GM19467 (cell line): ENCODE results near the gene DENND2A.
"Not testable (repeated sequence)": the region's sequence is repeated elsewhere in the genome, so short reads cannot be mapped to it uniquely, and the experiment has no call there.

Experiments used
- ATAC-seq: cut with Tn5 transposase; IDR thresholded peaks from one replicate; pipeline ENCODE4 v1.9.1; 2021; ENCODE audit warnings: mild to moderate bottlenecking, moderate library complexity; ENCODE audit not compliant: unreplicated experiment

DENND2A gene

DNA sequence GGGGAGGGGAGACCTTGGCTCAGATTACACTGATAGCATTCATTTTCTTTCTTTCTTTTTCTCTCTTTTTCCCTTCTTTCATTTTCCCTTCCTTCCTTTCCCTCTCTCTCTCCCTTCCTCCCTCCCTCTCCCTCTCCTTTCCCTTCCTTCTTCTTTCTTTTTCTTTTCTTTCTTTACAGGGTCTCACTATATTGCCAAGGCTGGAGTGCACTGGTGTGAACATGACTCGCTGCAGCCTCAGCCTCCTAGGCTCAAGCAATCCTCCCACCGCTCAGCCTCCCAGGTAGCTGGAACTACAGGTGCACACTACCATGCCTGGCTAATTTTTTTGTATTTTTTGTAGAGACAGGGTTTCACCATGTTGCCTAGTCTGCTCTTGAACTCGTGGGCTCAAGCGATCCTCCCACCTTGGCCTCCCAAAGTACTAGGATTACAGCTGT lies 88.4 kb downstream of the DENND2A start:
- no peak for ATAC-seq

- no peak for ATAC-seq
Observed at GRCh38 chr7:140551355-140552239, 89.0 kb downstream of the DENND2A start.

DNA sequence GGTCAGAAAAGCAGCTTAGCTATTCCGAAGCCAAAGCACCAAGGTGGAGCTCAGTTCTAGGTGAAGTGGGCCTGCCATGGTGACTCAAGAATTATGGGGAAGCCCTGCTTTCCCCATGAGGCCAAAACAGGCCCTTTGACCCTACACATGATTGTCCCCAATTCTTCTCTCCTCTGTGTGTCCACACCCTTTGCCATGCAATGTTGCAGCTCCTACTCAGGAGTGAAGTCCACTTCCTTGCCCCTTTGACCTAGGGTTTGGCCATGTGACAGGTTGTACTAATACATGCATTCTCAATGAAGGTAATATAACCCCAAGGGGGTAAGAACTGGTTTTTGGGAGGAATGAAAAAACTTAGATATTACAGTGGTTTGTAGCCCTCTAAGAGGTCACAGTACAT lies 93.7 kb downstream of the DENND2A start:
- ATAC-seq = no peak

GRCh38 chr7:140544388-140544826 lies 96.2 kb downstream of the DENND2A start:
- ATAC-seq = no peak

GRCh38 chr7:140542228-140542603 lies 98.4 kb downstream of the DENND2A start:
- no peak for ATAC-seq

DNA sequence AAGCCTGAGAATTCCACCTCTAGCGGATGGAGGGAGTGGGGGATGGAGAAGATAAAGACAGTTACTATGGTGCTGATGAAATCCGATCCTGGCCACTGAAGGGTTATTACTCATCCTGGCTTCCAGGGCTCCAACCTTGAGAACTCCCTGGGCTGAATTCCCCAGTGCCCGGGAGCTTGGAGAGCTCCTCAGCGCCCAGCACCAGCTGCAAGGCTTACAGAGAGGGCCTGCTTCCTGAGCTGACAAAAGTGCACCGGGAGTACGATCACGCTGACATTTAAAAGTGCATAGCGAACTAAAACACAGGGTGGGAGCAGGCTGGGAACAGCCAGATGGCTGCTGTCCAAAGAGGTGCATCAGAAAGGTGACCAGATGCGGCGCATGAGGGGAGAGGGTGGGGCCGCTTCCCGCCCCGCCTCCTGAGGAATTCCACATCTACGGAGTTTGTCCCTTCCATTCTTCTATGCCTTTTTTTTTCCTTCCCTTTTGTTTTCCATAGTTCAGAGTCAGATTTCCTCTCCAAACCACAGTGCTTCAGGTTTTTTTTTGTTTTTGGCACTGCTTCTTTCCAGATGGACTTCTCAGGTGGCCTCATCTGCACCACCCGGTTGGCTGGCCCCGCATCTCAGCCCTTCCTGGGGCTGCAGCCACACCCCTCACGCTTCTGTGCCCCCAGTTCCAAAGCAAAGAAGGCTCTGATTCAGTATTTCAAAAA lies 98.9 kb downstream of the DENND2A start:
- no peak for ATAC-seq

GRCh38 chr7:140541176-140541512 lies 99.5 kb downstream of the DENND2A start:
- no peak for ATAC-seq

DNA sequence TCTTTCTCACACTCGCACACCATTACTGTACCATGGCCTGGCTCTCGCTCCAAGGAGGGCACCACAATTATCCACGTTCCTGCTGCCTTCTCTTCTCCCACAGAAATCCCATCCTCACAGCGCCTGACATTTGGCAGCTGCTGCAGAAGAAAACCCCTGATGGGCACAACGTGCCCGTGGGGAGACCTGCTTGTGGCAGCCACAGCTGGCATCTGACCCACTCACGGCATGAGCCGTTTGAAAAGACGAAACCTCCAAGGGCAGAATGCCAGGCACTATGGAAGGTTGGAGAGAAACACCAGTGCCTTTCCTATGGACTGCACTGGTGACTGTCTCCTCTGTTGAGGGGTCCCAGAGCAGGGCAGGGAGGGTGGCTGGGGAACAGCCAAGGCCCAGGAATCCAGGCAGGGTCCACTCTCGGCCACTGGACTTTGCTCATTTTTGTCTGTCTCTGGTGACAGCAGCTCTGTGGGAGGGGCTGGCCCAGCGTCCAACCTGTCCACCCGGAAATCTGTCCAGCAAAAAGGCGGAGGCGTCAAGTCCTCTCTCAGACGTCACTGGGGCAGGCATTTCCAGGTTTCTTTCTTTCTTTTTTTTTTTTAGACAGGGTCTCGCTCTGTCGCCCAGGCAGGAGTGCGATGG lies 100.4 kb downstream of the DENND2A start:
- ATAC-seq = no peak

GRCh38 chr7:140539461-140539860 lies 101.2 kb downstream of the DENND2A start:
- ATAC-seq = no peak

- ATAC-seq = no peak
Observed at GRCh38 chr7:140537750-140538482, 102.7 kb downstream of the DENND2A start.

- ATAC-seq = no peak
Observed at GRCh38 chr7:140534743-140535142, 105.9 kb downstream of the DENND2A start.

DNA sequence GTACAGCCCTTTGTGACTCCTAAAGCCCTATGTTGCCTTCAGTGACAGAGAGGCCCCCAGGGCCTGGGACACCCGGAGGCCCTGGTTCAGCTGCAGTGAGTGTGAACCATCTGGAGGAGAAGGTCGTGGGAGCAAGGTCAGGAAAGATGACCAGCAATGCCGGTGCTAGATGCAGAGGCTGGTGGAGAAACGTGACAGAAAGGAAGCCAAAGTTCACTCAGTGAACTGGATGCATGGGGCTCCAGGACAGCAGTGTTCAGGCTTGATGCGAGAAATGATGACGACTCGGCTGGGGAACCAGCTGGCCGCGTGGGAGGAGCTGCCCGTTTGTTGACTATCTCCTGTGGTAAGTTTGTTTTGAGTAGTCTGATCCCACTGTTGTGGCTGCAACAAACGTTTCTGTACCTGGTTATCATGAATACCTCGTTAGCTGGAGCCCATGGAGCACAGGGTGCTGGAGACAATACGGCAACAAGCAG lies 107.2 kb downstream of the DENND2A start:
- no peak for ATAC-seq

GRCh38 chr7:140529428-140529827 lies 111.2 kb downstream of the DENND2A start:
- not testable (repeated sequence) for ATAC-seq

DNA sequence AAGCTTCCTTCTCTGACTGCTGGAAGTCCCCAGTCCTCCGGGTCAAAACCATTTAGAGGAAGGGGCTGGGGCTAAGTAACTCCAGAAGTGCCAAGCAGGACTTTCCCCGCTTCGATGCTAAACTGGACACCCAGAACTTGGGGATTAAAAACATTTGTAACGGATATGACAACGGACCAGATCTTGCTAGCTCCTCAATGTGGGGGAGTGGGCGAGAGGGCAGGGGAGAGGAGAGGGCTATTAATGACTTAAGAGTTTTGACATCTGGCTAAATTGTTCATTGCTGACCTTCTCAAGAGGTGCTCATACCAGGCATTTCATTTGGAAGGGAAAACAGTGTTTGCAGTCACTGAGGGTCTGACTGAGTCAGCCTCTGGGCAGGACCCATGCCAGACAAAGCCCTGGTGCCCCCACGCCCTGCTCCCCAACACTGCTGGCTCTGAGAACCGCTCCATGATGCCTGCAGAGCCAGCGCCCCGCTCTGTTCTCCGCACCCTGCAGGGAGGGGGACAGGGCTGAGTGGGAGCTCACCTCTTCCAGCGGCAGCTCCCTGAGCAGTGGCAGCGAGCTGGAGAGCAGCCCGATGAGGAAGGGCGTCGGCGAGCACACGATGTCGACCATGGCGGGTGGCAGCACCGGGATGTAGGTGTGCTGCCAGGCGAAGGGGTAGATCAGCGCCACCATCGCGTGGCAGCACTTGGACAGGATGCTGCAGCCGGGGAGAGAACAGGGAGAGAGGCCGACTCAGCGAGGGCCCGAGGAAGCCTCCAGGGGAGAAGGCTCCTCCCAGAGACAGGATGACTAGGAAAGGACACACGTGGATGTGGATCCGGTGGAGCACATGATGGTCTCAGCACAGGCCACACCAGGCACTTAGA lies 113.6 kb downstream of the DENND2A start:
- ATAC-seq = no peak

DNA sequence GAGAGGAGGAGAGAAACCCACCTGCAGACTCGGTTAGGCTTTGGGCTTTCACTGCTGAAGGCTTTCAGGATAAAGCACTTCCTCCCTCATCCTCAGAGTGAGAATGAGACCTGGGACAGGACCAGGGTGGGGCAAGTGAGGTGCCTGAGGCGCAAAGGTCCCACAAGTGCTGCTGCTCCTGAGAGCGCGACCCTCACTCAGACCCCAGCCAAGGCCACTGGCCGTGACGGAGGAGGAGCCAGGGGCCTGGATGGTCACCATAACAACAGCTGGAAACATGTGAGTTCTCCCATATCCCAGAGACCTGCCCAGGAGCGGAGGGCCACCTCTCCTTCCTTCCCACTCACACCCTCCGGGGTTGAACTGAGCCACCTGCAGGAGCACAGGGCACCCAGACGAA lies 114.4 kb downstream of the DENND2A start:
- ATAC-seq = no peak

DNA sequence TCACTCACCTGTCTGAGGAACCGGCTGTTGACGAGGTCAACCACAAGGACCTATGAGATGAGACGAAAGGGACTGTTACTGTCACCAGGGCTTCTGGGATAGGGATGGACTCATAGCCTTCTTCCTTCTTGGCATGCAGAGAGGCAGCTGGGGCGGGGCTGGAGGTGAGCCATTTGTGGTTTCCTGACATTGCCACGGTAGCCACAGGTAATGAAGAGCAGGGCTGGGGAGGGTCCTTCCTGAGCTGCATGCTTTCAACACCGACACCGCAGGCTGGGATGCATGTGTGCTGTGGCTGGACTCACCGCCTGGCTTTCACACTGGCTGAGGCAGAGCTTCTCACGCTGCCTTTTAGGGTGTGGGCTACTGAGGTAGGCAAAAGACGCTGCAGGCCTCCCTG lies 114.9 kb downstream of the DENND2A start:
- no peak for ATAC-seq

DNA sequence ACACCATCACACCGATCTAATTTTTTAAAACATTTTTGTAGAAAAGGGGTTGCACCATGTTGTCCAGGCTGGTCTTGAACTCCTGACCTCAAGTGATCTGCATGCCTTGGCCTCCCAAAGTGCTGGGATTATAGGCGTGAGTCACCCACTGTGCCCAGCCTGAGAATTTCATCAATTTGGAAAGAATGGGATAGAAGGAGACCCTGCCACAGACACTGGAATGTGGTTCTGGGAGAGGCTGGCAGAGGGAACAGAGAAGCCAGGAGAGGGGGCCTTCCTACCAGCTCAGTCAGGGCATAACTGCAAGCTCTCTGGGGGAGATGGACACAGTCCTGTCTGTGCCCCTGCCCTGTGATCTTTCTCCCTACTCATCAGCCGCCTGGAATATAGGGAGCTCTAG lies 119.2 kb downstream of the DENND2A start:
- no peak for ATAC-seq

DNA sequence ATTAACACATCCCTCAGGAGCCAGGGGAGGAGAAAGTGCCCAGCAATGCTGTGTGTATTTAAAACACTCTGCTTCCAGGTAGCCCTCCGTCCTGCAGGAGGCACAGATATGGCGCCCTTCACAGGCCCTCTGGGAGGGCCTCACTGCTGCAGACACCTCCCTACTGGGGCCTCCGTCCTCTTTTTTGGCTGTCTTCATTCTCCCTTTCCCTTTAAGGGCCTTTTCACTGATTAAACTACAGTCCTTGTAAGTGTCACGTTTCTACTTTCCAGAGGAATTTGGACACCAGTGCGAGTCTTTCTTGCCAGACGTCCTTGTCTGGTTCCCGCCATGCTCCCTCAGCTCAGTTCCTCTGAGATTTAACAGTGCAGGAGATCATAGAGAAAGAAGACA lies 121.6 kb downstream of the DENND2A start:
- no peak for ATAC-seq

DNA sequence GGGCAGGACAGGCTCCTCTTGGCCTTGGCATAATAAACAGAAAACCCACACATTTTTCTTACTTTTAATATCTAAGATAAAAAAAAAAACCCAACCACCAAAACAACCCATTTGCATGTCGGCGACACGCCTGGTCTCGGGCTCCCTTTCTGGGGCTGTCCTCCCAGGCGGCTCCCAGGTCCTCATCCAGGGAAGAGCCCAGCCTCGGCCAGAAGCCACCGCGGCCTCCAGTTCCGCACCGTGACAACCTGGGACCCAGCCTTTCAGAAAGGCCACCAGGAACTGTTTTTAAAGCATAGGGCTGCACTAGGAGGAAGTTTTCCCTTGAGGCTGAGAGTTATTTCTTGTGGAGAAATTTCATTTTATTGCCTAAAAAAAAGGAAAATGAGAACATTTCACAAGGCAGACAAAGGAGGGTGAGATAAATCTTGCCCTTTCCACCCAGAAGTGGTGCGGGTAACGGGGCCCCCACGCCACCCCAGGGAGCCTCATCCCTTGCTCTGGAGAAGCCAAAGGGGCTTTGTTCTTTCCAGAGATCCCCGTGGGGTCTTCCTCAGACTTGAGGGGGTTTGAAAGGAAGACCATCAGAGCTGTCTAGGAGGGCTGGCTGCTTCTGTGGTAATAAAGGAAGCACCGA lies 122.1 kb downstream of the DENND2A start:
- ATAC-seq = no peak
